ENCODE results near the gene ZNF747. TPM values are rescaled to one million over a fixed set of nuclear protein-coding genes. Genes with fewer than 3 reads are reported as not detected.

Gene ZNF747
- 12.3 and 15.4 TPM in 2 replicates for total RNA-seq (2022)
- percentile 72 among the genes with signal in this experiment for Bru-seq, nascent RNA
- percentile 79 among the genes with signal in this experiment for BruChase-seq, experiment 1, labeled RNA remaining after a 6-hour chase
- BruChase-seq, experiment 2, labeled RNA remaining after a 2-hour chase: percentile 88 among the genes with signal in this experiment
- long read RNA-seq, transcript ZNF747-202 (2 exons, 3,504 nt): major isoform, 8 of 11 reads
- long read RNA-seq, partial matches to known transcripts: 0 of 11 reads
- long read RNA-seq, other reads (novel, unspliced or antisense): 0 of 11 reads

- H3K9me3 Mint-ChIP-seq (ENCODE audit: low read depth, unreplicated experiment): no peaks in the 10 kb centered on the region
- no peaks in the 10 kb centered on the region for H3K27me3 Mint-ChIP-seq (ENCODE audit: unreplicated experiment)
- H3K27ac Mint-ChIP-seq (ENCODE audit: unreplicated experiment): peak within 1 kb of the TSS; percentile 65
- intact Hi-C loops (cut with micrococcal nuclease; ENCODE audit: unreplicated experiment): loop anchor here (2.0 kb wide), 1 partner anchor 104 kb away; the partner anchor contains the start of gene DCTPP1
- peaks cover 48% of the 10 kb centered on the region for H3K36me3 Mint-ChIP-seq (ENCODE audit: insufficient read depth, unreplicated experiment)
- CTCF ChIA-PET: interaction anchor here (0.6 to 2.8 kb wide), 8 partner anchors 8 to 117 kb away, joined by 3 to 21 read pairs (median 6); partner anchors contain the start of genes DCTPP1 and ZNF688
- peaks cover 24% of the 10 kb centered on the region for H3K4me1 Mint-ChIP-seq (ENCODE audit: low read depth, unreplicated experiment)
- TSS peak; percentile 10 for BruUV-seq (replicated peaks)
- TF ChIP-seq CTCF (IDR thresholded peaks at IDR 0.05; ENCODE audit: unreplicated experiment): peak; percentile 16
- H3K4me3 Mint-ChIP-seq (ENCODE audit: low read depth, unreplicated experiment): peak within 1 kb of the TSS; percentile 73
- peak; percentile 91 for DNase-seq
Measured at GRCh38 chr16:30534368-30535105, at the start of gene ZNF747. ZNF747 (minus strand) TSS chr16:30534858; CDS start chr16:30534679, 179 bp downstream.

GRCh38 chr16:30582611-30583340 is 48.1 kb upstream of the ZNF747 start:
- no peak for TF ChIP-seq CTCF (IDR thresholded peaks at IDR 0.05; ENCODE audit: unreplicated experiment)
- intact Hi-C loops (cut with micrococcal nuclease; ENCODE audit: unreplicated experiment): loop anchor here (10.0 kb wide), 1 partner anchor 148 kb away; the partner anchor contains the start of gene DCTPP1
- Mint-ChIP-seq H3K9me3 (ENCODE audit: low read depth, unreplicated experiment) (no peaks in the 10 kb centered on the region), H3K36me3 (ENCODE audit: insufficient read depth, unreplicated experiment) (peaks cover 73% of the 10 kb centered on the region), H3K27ac (ENCODE audit: unreplicated experiment) (no peak overlapping the region), H3K4me3 (ENCODE audit: low read depth, unreplicated experiment) (no peak overlapping the region), H3K27me3 (ENCODE audit: unreplicated experiment) (no peaks in the 10 kb centered on the region), H3K4me1 (ENCODE audit: low read depth, unreplicated experiment) (no peaks in the 10 kb centered on the region)
- no TSS peak for BruUV-seq (replicated peaks)
- CTCF ChIA-PET: no interaction called here
- no peak for DNase-seq

GRCh38 chr16:30581457-30581856 is 46.8 kb upstream of the ZNF747 start:
- H3K4me3 Mint-ChIP-seq (ENCODE audit: low read depth, unreplicated experiment): no peak overlapping the region

More at GRCh38 chr16:30581457-30581856, 46.8 kb upstream of the ZNF747 start:
- intact Hi-C loops (cut with micrococcal nuclease; ENCODE audit: unreplicated experiment): loop anchor here (10.0 kb wide), 1 partner anchor 147 kb away; the partner anchor contains the start of gene DCTPP1
- H3K9me3 Mint-ChIP-seq (ENCODE audit: low read depth, unreplicated experiment): no peaks in the 10 kb centered on the region
- CTCF ChIA-PET: interaction anchor here (0.6 kb wide), 1 partner anchor 159 kb away, joined by 5 read pairs; a partner anchor contains a TSS
- TF ChIP-seq CTCF (IDR thresholded peaks at IDR 0.05; ENCODE audit: unreplicated experiment): no peak
- peaks cover 63% of the 10 kb centered on the region for H3K36me3 Mint-ChIP-seq (ENCODE audit: insufficient read depth, unreplicated experiment)
- no TSS peak for BruUV-seq (replicated peaks)
- H3K27ac Mint-ChIP-seq (ENCODE audit: unreplicated experiment): no peak overlapping the region
- no peaks in the 10 kb centered on the region for H3K4me1 Mint-ChIP-seq (ENCODE audit: low read depth, unreplicated experiment)
- DNase-seq: no peak
- H3K27me3 Mint-ChIP-seq (ENCODE audit: unreplicated experiment): no peaks in the 10 kb centered on the region

Data from Calu3 (cell line).